IMR-90 (cell line): ENCODE results near the gene ATP6V1A. TPM values are rescaled to one million over a fixed set of nuclear protein-coding genes. Genes with fewer than 3 reads are reported as not detected.

Source experiments
- ATAC-seq: fragments of 200-7000 bp; cut with Tn5 transposase; 2 replicates; pipeline ENCODE4 v1.9.1; 2020; ENCODE audit warnings: low read depth, mild to moderate bottlenecking, moderate library complexity
- BruUV-seq: library from RNA; stranded (reverse); fragments of 400-500 nt; replicated peaks from 2 replicates; lab custom pipeline; 2021; lab: Mats Ljungman, UMichigan
- CTCF ChIA-PET: fragments of 300-600 bp; formaldehyde crosslinking; extraction: SDS; loops from one replicate; lab custom pipeline; 2021; ENCODE audit warnings: antibody characterized with exemption; lab: Yijun Ruan, JAX
- POLR2A ChIA-PET: fragments of 300-600 bp; sonication (Branson Sonifier 250); formaldehyde crosslinking; loops from one replicate; lab custom pipeline; 2022; ENCODE audit warnings: antibody characterized with exemption; ENCODE audit not compliant: unreplicated experiment; lab: Charles Lee
- DNase-seq: peaks from one replicate; pipeline ENCODE4 v3.0.0; 2013
- H2AFZ ChIP-seq: replicated peaks from 2 replicates; pipeline ENCODE3; 2013; ENCODE audit warnings: low read length, mild to moderate bottlenecking; ENCODE audit not compliant: poor library complexity
- H2AK5ac ChIP-seq: 2 replicates; pipeline ENCODE4 v1.6.1; 2013; ENCODE audit warnings: low read depth, low read length, inconsistent platforms
- H2AK9ac ChIP-seq: replicated peaks from 2 replicates; pipeline ENCODE3; 2013; ENCODE audit warnings: mild to moderate bottlenecking, low read depth, low read length, moderate library complexity; ENCODE audit not compliant: poor library complexity
- H2BK120ac ChIP-seq: 2 replicates; pipeline ENCODE4 v1.6.1; 2013; ENCODE audit warnings: low read depth, low read length, inconsistent platforms
- H2BK15ac ChIP-seq: 3 replicates; pipeline ENCODE4 v1.6.1; 2013; ENCODE audit warnings: low read depth, low read length, inconsistent platforms
- H2BK20ac ChIP-seq: 2 replicates; pipeline ENCODE4 v1.6.1; 2013; ENCODE audit warnings: low read depth, mild to moderate bottlenecking, inconsistent platforms, low read length, moderate library complexity
- H2BK5ac ChIP-seq: 2 replicates; pipeline ENCODE4 v1.6.1; 2013; ENCODE audit warnings: mild to moderate bottlenecking, low read depth, low read length, inconsistent platforms; ENCODE audit not compliant: poor library complexity, severe bottlenecking
- H3K14ac ChIP-seq: replicated peaks from 2 replicates; pipeline ENCODE4 v1.6.1; 2013; ENCODE audit warnings: low read depth, low read length, inconsistent platforms
- H3K18ac ChIP-seq: 2 replicates; pipeline ENCODE4 v1.6.1; 2013; ENCODE audit warnings: low read depth, low read length, control low read depth
- H3K23ac ChIP-seq: 2 replicates; pipeline ENCODE4 v1.6.1; 2013; ENCODE audit warnings: low read depth, low read length, inconsistent platforms
- H3K27ac ChIP-seq: 2 replicates; pipeline ENCODE4 v1.5.1; 2013; ENCODE audit warnings: mild to moderate bottlenecking, control low read depth, low read length; ENCODE audit not compliant: insufficient read depth
- H3K27me3 ChIP-seq: 2 replicates; pipeline ENCODE4 v1.6.1; 2013; ENCODE audit warnings: low read length; ENCODE audit not compliant: control insufficient read depth, insufficient read depth
- H3K36me3 ChIP-seq: 2 replicates; pipeline ENCODE4 v1.6.1; 2013; ENCODE audit warnings: low read length, mixed read lengths; ENCODE audit not compliant: control insufficient read depth, insufficient read depth
- H3K4ac ChIP-seq: 2 replicates; pipeline ENCODE4 v1.6.1; 2013; ENCODE audit warnings: low read depth, low read length, inconsistent platforms
- H3K4me1 ChIP-seq: 2 replicates; pipeline ENCODE4 v1.6.1; 2013; ENCODE audit warnings: low read length, mixed read lengths; ENCODE audit not compliant: control insufficient read depth, insufficient read depth
- H3K4me2 ChIP-seq: 2 replicates; pipeline ENCODE4 v1.6.1; 2013; ENCODE audit warnings: low read depth, mild to moderate bottlenecking, control low read depth, low read length, moderate library complexity
- H3K4me3 ChIP-seq: 2 replicates; pipeline ENCODE4 v1.5.1; 2013; ENCODE audit warnings: low read depth, mild to moderate bottlenecking, control low read depth, low read length, moderate library complexity; ENCODE audit not compliant: insufficient read depth
- H3K56ac ChIP-seq: 2 replicates; pipeline ENCODE4 v1.6.1; 2013; ENCODE audit warnings: low read length, inconsistent platforms; ENCODE audit not compliant: insufficient read depth; ENCODE audit errors: extremely low read depth
- H3K79me1 ChIP-seq, 2 experiments: 2 replicates each; pipeline ENCODE4 v1.6.1; 2013; ENCODE audit warnings: low read length in 2 of 2, inconsistent platforms in 1 of 2, low read depth in 1 of 2
- H3K9ac ChIP-seq: 2 replicates; pipeline ENCODE4 v1.6.1; 2013; ENCODE audit warnings: low read depth, low read length, control low read depth
- H3K9me1 ChIP-seq: 2 replicates; pipeline ENCODE4 v1.6.1; 2013; ENCODE audit warnings: low read length, inconsistent platforms; ENCODE audit not compliant: insufficient read depth
- H3K9me3 ChIP-seq: 2 replicates; pipeline ENCODE4 v1.6.1; 2013; ENCODE audit warnings: low read length; ENCODE audit not compliant: control insufficient read depth, insufficient read depth
- H4K20me1 ChIP-seq: 2 replicates; pipeline ENCODE4 v1.6.1; 2013; ENCODE audit warnings: low read length, inconsistent platforms; ENCODE audit not compliant: insufficient read depth
- H4K5ac ChIP-seq: 2 replicates; pipeline ENCODE4 v1.6.1; 2013; ENCODE audit warnings: mild to moderate bottlenecking, low read depth, low read length, control low read depth
- H4K8ac ChIP-seq, 2 experiments: 2 replicates each; pipeline ENCODE4 v1.6.1; 2013; ENCODE audit warnings: low read depth in 2 of 2, low read length in 2 of 2, control low read depth in 1 of 2, inconsistent platforms in 1 of 2
- H4K91ac ChIP-seq: 2 replicates; pipeline ENCODE4 v1.6.1; 2013; ENCODE audit warnings: low read depth, low read length, inconsistent platforms; ENCODE audit not compliant: insufficient read depth
- MXI1 ChIP-seq: IDR thresholded peaks from 2 replicates; pipeline ENCODE4 v1.6.1; 2012; ENCODE audit warnings: low read depth, mild to moderate bottlenecking, low read length, moderate library complexity, borderline replicate concordance
- NFE2L2 ChIP-seq: fragments of 150-350 bp; IDR thresholded peaks from 2 replicates; pipeline ENCODE4 v1.6.1; 2016; ENCODE audit warnings: low read depth, mild to moderate bottlenecking, low read length
- WGBS, 2 experiments: methylation state at CpG; one replicate each; pipeline versions ENCODE4 v1.1.5 to v1.1.7; 2013; ENCODE audit warnings: missing lambda C conversion rate in 2 of 2; ENCODE audit not compliant: insufficient read length in 1 of 2; ENCODE audit errors: extremely low coverage in 2 of 2; 5-methylcytosine and 5-hydroxymethylcytosine counted together
- dilution Hi-C: fragments of 300-500 bp; cut with HindIII; formaldehyde crosslinking; loops from one replicate; pipeline ENCODE4 v1.14.3; 2018; ENCODE audit warnings: low sequenced_read_pairs; ENCODE audit not compliant: unreplicated experiment
- in situ Hi-C: fragments of 300-500 bp; cut with MboI; formaldehyde crosslinking; loops from 3 replicates; pipeline ENCODE4 v1.14.3; 2019; ENCODE audit warnings: low sequenced_read_pairs, inconsistent platforms, mixed read lengths
- intact Hi-C: fragments of 100-400 bp; cut with micrococcal nuclease; formaldehyde crosslinking; loops from 2 replicates; pipeline ENCODE4 v1.10.0; 2022
- polyA plus RNA-seq, 3 experiments: library from polyadenylated mRNA; depleted of rRNA; stranded (reverse); fragments of >200 nt; gene quantifications; 2 replicates each; pipeline ENCODE4 v1.2.3, GENCODE V29; 2012; ENCODE audit warnings: low replicate concordance in 1 of 3
- total RNA-seq: library from RNA; depleted of rRNA; stranded (reverse); fragments of >200 nt; gene quantifications from 2 replicates; pipeline ENCODE4 v1.2.3, GENCODE V29; 2012

The ATP6V1A gene
- total and polyA plus RNA-seq, 2 of the 4 experiments (the other 2 are of a cell fraction), result 15.1 to 98.0 TPM

DNA sequence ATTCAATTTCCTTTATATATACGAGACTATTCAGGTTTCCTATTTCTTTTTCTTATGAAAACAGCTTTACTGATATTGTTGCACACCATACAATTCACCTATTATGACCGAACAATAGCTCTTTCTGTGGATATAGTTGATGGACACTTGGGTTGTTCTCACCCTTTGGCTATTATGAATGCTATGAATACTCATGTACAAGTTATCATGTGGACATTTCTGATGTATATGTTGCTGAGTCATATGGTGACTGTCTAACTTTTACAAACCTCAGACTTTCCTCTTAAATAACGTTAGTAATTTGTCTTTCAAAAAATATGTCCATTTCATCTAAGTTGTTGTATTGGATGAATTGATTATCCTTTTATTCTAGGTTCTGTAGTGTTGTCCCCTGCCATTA lies 34.7 kb upstream of the ATP6V1A start:
- Histone ChIP-seq H2AK9ac (no peak overlapping the region), H4K8ac (no peak overlapping the region), H3K18ac (no peak overlapping the region), H4K5ac (no peak overlapping the region), H3K23ac (no peak overlapping the region), H4K20me1 (no peaks in the 10 kb centered on the region), H3K9ac (no peak overlapping the region), H3K56ac (no peak overlapping the region), H4K91ac (no peak overlapping the region), H2BK20ac (no peak overlapping the region), H2BK5ac (no peak overlapping the region), H3K14ac (no peak overlapping the region), H3K4me3 (no peak overlapping the region), H3K4me2 (no peak overlapping the region), H3K27ac (no peak overlapping the region), H2BK120ac (no peak overlapping the region), H3K79me1 (no peaks in the 10 kb centered on the region), H2AFZ (no peak overlapping the region), H3K4ac (no peak overlapping the region), H3K9me1 (no peaks in the 10 kb centered on the region), H3K4me1 (no peaks in the 10 kb centered on the region), H3K9me3 (no peaks in the 10 kb centered on the region), H3K27me3 (no peaks in the 10 kb centered on the region), H2BK15ac (no peak overlapping the region), H2AK5ac (no peak overlapping the region), H3K36me3 (no peaks in the 10 kb centered on the region; the same call in 1 of the 2 replicates)
- dilution Hi-C loops, result no loop called here
- no peak for ATAC-seq
- no CpG with 5 or more reads among the region's 3 CpGs for WGBS, 2 experiments
- no TSS peak for BruUV-seq
- in situ Hi-C loops, result no loop called here
- DNase-seq, result peak; percentile 49
- TF ChIP-seq MXI1, result no peak
- peak; percentile 39 for TF ChIP-seq NFE2L2
- intact Hi-C loops, result no loop called here
- ChIA-PET CTCF (interaction anchor here (0.7 to 2.1 kb wide), 2 partner anchors 33 to 72 kb away, joined by 4 read pairs; no protein-coding TSS in a partner anchor), POLR2A (interaction anchor here (0.5 kb wide), 1 partner anchor 114 kb away, joined by 7 read pairs; no protein-coding TSS in a partner anchor)
